GM19328 (cell line): ENCODE results near the gene TEX29.

Experiments used
- ATAC-seq: cut with Tn5 transposase; IDR thresholded peaks from one replicate; pipeline ENCODE4 v1.9.1; 2021; ENCODE audit warnings: mild to moderate bottlenecking, moderate library complexity; ENCODE audit not compliant: unreplicated experiment

Gene TEX29

DNA sequence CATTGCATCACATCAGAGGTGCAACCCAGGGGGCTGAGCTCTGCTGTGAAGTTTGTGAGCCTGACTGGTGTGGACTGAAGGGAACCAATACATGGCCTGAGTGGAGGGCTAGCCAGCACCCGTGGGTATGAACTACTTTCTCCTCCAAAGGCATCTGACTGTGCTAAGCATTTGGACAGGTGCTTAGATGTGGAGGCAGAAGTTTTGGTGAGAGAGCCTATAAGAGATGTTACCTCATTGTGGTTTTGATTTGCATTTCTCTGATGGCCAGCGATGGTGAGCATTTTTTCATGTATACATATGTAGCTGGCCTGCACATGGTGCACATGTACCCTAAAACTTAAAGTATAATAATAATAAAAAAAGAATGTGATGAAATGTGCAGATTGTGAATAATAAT is 46.9 kb downstream of the TEX29 start:
- no peak for ATAC-seq

- no peak for ATAC-seq
Measured at GRCh38 chr13:111368091-111368490, 47.6 kb downstream of the TEX29 start.

DNA sequence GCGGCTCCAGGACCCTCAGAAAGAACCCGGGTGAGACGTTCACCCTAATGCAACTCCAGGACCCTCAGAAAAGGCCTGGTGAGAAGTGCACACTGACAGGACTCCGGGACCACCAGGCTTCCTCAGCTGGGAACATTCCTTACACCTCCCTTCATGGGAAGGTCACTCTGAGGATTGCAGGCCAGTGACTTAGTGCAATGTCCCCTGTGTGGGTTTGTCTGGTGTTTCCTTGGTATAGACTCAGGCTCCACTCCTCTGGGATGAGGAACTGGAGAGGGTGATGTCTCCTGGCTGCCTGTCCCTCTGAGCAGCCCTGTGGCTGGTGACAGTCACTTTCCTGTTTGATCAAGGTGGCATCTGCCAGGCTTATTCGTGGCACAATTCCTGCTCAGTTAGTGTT is 49.7 kb downstream of the TEX29 start:
- no peak for ATAC-seq

- no peak for ATAC-seq
Measured at GRCh38 chr13:111370570-111371535, 50.4 kb downstream of the TEX29 start.

DNA sequence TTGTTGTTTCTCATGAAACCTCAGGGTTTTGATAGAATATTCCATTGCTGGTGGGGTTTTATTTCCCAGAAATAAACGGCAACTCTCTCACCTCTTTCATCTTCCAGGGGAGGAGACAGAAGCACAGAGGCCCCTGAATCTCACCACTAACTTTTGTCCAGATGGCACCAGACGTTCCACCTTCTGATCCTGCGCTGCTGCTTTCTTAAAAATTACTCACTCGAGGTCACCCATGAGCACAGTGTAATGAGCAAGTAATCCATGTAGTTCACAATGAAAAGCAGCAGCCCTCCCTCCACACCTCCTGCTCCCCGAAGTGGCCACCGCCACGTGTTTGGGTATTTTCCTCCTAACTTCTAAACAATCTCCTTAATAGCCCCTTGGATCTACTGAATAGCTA is 51.3 kb downstream of the TEX29 start:
- no peak for ATAC-seq

GRCh38 chr13:111372651-111373425 is 52.4 kb downstream of the TEX29 start:
- ATAC-seq, result no peak

GRCh38 chr13:111373486-111373885 is 53.0 kb downstream of the TEX29 start:
- no peak for ATAC-seq

GRCh38 chr13:111380431-111380830 is 60.0 kb downstream of the TEX29 start:
- ATAC-seq, result no peak

DNA sequence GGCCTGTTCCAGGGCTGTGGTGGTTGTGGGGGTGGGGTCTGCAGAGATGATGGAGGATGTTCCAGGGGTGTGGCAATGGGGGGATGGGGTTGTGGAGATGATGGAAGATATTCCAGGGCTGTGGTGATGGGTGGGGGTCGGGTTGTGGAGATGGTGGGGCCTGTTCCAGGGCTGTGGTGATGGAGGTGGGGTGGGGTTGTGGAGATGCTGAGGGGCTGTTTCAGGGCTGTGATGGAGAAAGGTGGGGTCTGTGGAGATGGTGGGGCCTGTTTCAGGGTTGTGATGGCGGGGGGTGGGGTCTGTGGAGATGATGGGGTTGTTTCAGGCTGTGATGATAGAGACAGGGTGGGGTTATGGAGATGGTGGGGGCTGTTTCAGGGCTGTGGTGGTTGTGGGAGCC is 62.0 kb downstream of the TEX29 start:
- no peak for ATAC-seq

GRCh38 chr13:111382877-111383276 is 62.4 kb downstream of the TEX29 start:
- no peak for ATAC-seq

DNA sequence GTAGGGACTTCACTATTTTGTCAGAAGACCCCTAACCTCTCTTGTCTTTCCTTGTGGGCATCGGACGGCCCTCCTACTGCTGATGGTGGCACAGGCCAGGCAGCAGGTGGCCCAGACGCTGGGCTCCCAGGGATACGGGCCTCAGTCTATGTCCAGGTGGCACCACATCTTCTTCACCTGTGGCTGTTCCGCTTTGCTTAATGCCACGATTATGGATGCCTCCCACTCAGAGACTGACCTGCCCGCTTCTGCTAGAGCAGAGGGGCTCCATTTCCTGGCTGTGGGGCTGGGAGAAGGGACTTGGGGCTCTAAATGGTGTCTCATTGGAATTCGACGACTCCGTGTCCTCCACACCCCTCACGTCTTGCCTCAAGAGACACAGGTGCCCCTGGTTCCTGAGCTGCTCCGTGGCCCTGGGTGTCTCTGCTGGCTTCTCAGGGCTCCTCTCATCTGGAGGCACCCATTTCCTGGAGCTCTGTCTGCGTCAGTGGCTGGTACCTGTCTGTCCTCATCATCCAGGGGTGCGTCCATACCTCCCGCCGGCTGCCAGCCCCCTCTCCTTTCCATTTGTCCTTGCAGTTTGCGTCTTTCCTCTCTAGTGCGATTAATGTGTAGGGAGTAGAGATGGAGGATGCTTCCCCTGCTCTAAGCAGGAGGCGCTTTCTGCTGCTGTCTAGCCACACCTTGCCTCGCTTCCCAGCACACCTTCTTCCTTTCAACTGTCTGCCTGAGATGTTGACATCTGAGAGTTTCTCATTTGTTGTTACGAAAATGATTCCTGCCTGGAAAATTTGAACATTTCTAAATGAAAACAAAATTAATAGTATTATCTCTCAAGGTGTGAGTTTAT is 63.4 kb downstream of the TEX29 start:
- ATAC-seq, result no peak

DNA sequence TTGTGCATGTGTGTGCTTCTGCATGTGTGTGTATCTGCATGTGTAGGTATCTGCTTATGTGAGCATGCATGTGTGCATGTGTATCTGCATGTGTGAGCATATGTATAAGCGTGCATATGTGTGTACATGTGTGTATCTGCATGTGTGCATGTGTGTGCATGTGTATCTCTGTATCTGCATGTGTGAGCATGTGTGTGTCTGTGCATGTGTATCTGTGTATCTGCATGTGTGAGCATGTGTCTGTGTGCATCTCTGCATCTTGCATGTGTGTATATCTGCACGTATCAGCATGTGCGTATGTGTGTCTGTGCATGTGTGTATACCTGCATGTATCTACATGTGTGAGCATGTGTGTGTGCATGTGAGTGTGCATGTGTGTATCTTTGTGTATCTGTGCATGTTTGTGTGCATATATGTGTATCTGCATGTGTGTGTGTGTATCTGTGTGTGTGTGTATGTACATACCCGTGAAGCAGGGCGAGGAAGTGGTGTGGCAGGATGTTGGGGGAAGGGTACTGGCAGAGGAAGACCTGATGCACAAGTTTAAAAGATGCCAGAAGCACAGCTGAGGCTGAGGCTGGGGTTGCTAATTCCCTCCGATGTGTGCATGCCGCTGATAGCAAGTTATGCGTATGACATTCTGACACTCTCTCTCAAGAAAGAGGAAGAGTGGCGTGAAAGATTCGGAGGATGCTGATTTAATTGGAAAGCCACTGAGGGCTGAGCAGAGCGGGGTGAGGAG is 64.2 kb downstream of the TEX29 start:
- no peak for ATAC-seq

GRCh38 chr13:111385183-111385857 is 64.9 kb downstream of the TEX29 start:
- ATAC-seq, result no peak

DNA sequence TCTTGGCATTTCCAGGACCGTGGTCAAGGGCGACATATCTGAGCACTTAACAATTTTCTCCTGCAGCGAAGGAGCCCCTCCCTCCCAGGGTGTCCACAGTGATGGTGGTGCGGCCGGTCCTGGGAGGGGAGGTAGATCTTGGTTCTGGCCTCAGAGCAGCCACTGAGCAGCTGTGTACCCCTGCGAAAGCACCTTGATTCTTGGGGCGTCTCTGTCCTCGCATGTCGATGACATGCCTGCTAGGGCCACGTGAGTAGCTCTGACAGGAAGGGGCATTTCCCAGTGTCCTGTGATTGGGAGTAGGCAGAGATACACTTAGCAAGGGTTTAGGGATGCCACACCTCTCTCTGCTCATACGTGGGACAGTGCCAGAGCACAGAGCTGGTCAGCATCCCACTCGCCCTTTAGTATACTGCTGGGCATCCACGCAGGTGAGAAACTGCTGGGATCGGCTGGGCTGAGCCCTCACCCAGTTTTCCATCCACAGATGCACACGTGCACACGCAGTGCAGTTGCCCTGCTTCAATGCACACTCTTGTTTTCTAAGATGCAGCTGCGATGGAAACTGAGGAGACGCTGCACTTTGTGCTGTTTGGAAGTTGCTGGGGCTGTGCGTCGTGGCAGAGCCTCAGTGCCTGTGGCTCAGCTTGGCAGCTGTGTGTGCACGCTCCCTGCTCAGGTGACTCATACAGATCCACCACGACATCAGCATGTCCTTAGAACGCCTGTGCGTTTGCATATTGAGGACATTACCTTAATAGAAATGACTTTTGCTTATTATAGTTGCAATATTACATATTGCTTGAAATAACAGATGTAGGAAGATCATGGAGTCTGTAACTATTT is 66.8 kb downstream of the TEX29 start:
- no peak for ATAC-seq

GRCh38 chr13:111387945-111388600 is 67.6 kb downstream of the TEX29 start:
- no peak for ATAC-seq

DNA sequence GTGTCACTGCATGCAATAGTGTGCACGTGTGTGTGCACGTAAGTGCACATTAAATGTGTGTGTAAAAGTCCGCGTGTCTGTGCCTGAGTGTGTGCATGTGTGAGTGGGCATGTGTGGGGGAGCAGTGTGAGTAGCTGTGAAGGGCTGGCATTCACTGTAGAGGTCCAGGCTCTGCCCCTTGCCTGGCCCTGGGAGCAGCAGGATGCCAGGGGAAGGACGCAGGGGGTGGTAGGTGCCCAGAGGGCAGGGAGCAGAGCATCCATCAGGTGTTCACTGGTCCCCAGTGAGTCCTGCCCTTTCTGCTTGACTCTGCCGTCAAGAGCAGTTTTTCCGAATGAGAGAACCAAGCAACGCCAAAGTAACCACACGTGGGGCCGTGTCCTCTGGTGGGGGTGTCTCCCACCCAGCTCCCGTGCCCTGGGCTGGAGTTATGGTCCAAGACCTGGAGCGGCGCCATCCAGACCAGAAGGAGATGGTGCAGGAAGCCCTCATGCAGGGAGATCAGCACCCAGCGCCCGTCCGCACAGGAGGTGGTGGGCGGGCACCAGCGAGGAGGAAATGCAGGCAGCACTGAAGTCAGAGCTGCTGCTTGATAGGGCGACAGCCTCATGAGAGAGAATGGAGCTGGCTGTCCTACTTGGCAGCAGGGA is 68.5 kb downstream of the TEX29 start:
- no peak for ATAC-seq

DNA sequence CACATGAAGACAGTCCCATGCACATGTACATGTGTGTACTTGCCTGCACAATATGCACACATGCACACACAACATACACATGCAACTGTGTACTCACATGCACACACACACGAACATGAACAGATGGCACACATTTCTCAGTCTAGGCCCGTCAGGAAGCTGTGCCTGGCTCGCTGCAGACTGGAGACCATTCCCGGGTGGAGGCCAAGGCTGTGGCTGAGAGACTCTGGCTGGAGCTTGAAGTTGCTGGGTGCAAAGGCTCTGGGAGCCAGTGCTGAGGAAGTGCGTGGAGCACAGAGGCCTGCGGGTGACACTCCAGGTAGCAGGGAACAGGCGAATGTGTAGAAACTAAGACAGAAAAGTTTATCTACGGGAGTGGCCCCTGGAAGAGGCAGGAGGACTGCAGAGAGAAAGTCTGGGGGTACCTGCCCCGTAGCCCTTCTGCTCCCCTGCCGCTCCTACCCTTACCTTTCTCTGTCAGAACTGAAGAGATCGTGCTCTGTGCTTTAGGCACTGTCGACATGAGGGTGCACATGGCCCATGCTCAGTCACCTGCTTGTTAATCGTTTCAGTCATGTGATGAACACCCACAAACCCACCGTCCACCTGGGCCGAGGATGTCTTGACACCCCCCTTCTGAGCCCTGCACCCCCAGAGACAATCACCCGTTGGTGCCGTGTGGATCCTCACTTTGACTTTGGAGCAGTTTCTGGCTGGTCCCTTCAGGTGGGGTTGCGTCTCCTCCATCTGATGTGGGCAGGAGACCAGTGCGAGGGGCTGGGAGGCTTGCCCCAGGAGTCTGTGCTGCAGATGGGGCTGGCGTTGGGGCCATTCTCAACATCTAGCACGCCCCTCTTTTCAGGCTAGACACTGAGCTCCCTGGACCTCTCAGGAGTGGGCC is 69.4 kb downstream of the TEX29 start:
- ATAC-seq, result no peak
